Thymus (tissue), 11 donors: ENCODE measurements around the gene IFT22. TPM values are rescaled to one million over a fixed set of nuclear protein-coding genes. Genes with fewer than 3 reads are reported as not detected.
"Not testable (repeated sequence)": the region's sequence is repeated elsewhere in the genome, so short reads cannot be mapped to it uniquely, and the experiment has no call there.

ENCODE experiments used
- DNase-seq, 9 donors: peaks; one replicate each; pipeline ENCODE4 v3.0.0-alpha.2; 2013; ENCODE audit warnings: low spot score in 9 of 9, low read depth in 6 of 9, missing footprints in 1 of 9
- H3K27ac ChIP-seq, 2 donors: one replicate each; pipeline ENCODE4 v1.5.1; 2013; ENCODE audit warnings: control low read depth in 1 of 2, low read depth in 1 of 2, low read length in 1 of 2, mild to moderate bottlenecking in 1 of 2, moderate library complexity in 1 of 2
- H3K27me3 ChIP-seq, 2 donors: one replicate each; pipeline ENCODE4 v1.5.1; 2013; ENCODE audit warnings: low read length in 1 of 2; ENCODE audit not compliant: control insufficient read depth in 2 of 2, insufficient read depth in 1 of 2
- H3K36me3 ChIP-seq, 2 donors: one replicate each; pipeline ENCODE4 v1.5.1; 2013; ENCODE audit warnings: low read length in 1 of 2, mild to moderate bottlenecking in 1 of 2, moderate library complexity in 1 of 2; ENCODE audit not compliant: control insufficient read depth in 2 of 2, insufficient read depth in 2 of 2
- H3K4me1 ChIP-seq, 2 donors: one replicate each; pipeline ENCODE4 v1.5.1; 2013; ENCODE audit warnings: low read length in 2 of 2; ENCODE audit not compliant: control insufficient read depth in 2 of 2, insufficient read depth in 2 of 2
- H3K4me3 ChIP-seq, 2 donors: one replicate each; pipeline ENCODE4 v1.5.1; 2013; ENCODE audit warnings: low read length in 2 of 2, control low read depth in 1 of 2, mild to moderate bottlenecking in 1 of 2
- H3K9me3 ChIP-seq, 2 donors: one replicate each; pipeline ENCODE4 v1.5.1; 2013; ENCODE audit warnings: low read length in 1 of 2, mild to moderate bottlenecking in 1 of 2; ENCODE audit not compliant: control insufficient read depth in 2 of 2, insufficient read depth in 1 of 2
- WGBS: extraction: QIAGEN DNeasy Blood & Tissue Kit; methylation state at CpG from one replicate; pipeline ENCODE4 v1.1.7; 2013; 5-methylcytosine and 5-hydroxymethylcytosine counted together
- polyA plus RNA-seq: library from polyadenylated mRNA; stranded (reverse); fragments of 200-250 nt; gene quantifications from one replicate; pipeline ENCODE4 v1.2.3, GENCODE V29; 2013
- total RNA-seq: library from RNA; stranded (reverse); fragments of 120-200 nt; gene quantifications from one replicate; pipeline ENCODE4 v1.2.4, GENCODE V29; 2013
- donor health status: healthy.

The IFT22 gene
- total and polyA plus RNA-seq, 2 donors = 17.8 to 19.7 TPM

DNA sequence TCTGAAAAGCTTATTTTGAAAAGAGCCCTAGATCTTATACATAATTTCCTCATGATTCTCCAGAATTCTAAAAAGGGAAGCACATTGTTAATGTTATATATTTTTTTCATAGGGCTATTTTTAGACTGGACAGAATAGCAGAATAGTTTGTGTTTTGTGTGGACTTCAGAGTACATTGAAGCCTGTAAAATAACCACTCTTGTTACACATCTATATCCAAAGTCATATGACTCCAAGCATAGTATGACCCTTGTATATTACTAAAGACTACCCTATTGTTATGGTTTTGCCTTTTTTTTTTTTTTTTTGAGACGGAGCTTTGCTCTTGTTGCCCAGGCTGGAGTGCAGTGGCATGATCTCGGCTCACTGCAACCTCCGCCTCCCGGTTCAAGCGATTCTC is 50.6 kb downstream of the IFT22 start:
- 77% methylated on average over 5 of the region's 5 CpGs for whole genome bisulfite sequencing
- Histone ChIP-seq H3K27ac (no peak overlapping the region), H3K9me3 (no peaks in the 10 kb centered on the region), H3K4me3 (no peak overlapping the region), H3K36me3 (no peaks in the 10 kb centered on the region), H3K27me3 (no peaks in the 10 kb centered on the region), H3K4me1 (no peaks in the 10 kb centered on the region)
- DNase-seq = no peak

DNA sequence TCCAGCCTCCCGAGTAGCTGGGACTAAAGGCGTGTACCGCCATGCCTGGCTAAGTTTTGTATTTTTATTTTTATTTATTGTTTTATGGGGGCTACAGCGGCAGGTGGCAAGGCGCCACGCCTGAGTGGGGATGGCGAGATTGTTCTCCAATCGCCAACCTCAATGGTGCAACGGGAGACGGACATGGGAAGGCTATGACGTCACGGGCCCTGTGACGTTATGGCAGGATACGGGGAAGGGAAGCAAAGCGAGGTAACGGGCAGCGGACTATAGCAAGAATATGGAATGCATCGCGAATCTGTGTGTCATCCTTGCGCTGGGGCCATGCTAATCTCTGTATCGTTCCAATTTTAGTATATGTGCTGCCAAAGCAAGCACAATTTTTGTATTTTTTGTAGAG is 51.9 kb downstream of the IFT22 start:
- WGBS = 92% methylated on average over 21 of the region's 21 CpGs
- no peaks in the 10 kb centered on the region for H3K9me3 ChIP-seq
- no peak for DNase-seq
- H3K27me3 ChIP-seq = no peaks in the 10 kb centered on the region
- H3K27ac ChIP-seq = no peak overlapping the region
- H3K4me1 ChIP-seq = no peaks in the 10 kb centered on the region
- H3K4me3 ChIP-seq = no peak overlapping the region
- no peaks in the 10 kb centered on the region for H3K36me3 ChIP-seq

- no peaks in the 10 kb centered on the region for H3K27me3 ChIP-seq
- no peak overlapping the region for H3K27ac ChIP-seq
- no peak for DNase-seq
- no peak overlapping the region for H3K4me3 ChIP-seq
- no peaks in the 10 kb centered on the region for H3K36me3 ChIP-seq
- 72% methylated on average over 17 of the region's 17 CpGs for WGBS
- no peaks in the 10 kb centered on the region for H3K9me3 ChIP-seq
- H3K4me1 ChIP-seq = no peaks in the 10 kb centered on the region
These were observed 55.7 kb downstream of the IFT22 start for GRCh38 chr7:101265622-101266516.

GRCh38 chr7:101264102-101264706 is 57.4 kb downstream of the IFT22 start:
- not testable (repeated sequence) for H3K4me1 ChIP-seq, H3K36me3 ChIP-seq, H3K4me3 ChIP-seq, H3K27me3 ChIP-seq, DNase-seq, H3K27ac ChIP-seq, H3K9me3 ChIP-seq
- WGBS = 78% methylated on average over 6 of the region's 6 CpGs

Other genes starting within 250 kb of the IFT22 start
- 6.9 TPM for gene TRIM56, start 236.3 kb downstream of the IFT22 start, total RNA-seq
- 12.8 TPM for gene TRIM56, start 236.3 kb downstream of the IFT22 start, polyA plus RNA-seq
- 2.1 TPM for gene SERPINE1, start 194.7 kb downstream of the IFT22 start, total RNA-seq
- 7.3 TPM for gene SERPINE1, start 194.7 kb downstream of the IFT22 start, polyA plus RNA-seq
- 27.9 TPM for gene AP1S1, start 167.3 kb downstream of the IFT22 start, total RNA-seq
- 48.5 TPM for gene AP1S1, start 167.3 kb downstream of the IFT22 start, polyA plus RNA-seq
- gene VGF, start 156.2 kb downstream of the IFT22 start, total RNA-seq = 0.05 TPM
- gene VGF, start 156.2 kb downstream of the IFT22 start, polyA plus RNA-seq = 0.52 TPM
- gene NAT16, start 141.5 kb downstream of the IFT22 start, total RNA-seq = not detected
- gene NAT16, start 141.5 kb downstream of the IFT22 start, polyA plus RNA-seq = not detected
- not detected for gene MOGAT3, start 120.8 kb downstream of the IFT22 start, total RNA-seq
- gene MOGAT3, start 120.8 kb downstream of the IFT22 start, polyA plus RNA-seq = 0.11 TPM
- gene PLOD3, start 104.2 kb downstream of the IFT22 start, total RNA-seq = 7.1 TPM
- gene PLOD3, start 104.2 kb downstream of the IFT22 start, polyA plus RNA-seq = 32.0 TPM
- 68.3 TPM for gene ZNHIT1, start 103.6 kb downstream of the IFT22 start, total RNA-seq
- 103 TPM for gene ZNHIT1, start 103.6 kb downstream of the IFT22 start, polyA plus RNA-seq
- gene CLDN15, start 84.0 kb downstream of the IFT22 start, total RNA-seq = 4.6 TPM
- gene CLDN15, start 84.0 kb downstream of the IFT22 start, polyA plus RNA-seq = 34.2 TPM
- gene FIS1, start 76.7 kb downstream of the IFT22 start, total RNA-seq = 188 TPM
- gene FIS1, start 76.7 kb downstream of the IFT22 start, polyA plus RNA-seq = 148 TPM
- gene COL26A1, start 41.1 kb upstream of the IFT22 start, total RNA-seq = 3.0 TPM
- 0.41 TPM for gene COL26A1, start 41.1 kb upstream of the IFT22 start, polyA plus RNA-seq